Activated naive CD4-positive, alpha-beta T cell treated with anti-CD3 and anti-CD28 coated beads, Interleukin-2, amount 50 U/mL, for 24 hours (primary cell): ENCODE data around the gene TMEM41A.

ENCODE experiments used
- H3K27ac Mint-ChIP-seq: one replicate; pipeline ENCODE4 v1.8.0; 2021; ENCODE audit warnings: mild to moderate bottlenecking, mixed read lengths
- H3K27me3 Mint-ChIP-seq: one replicate; pipeline ENCODE4 v1.8.0; 2021; ENCODE audit warnings: mixed read lengths
- H3K36me3 Mint-ChIP-seq: one replicate; pipeline ENCODE4 v1.8.0; 2021; ENCODE audit warnings: mixed read lengths
- H3K4me1 Mint-ChIP-seq: one replicate; pipeline ENCODE4 v1.8.0; 2021; ENCODE audit warnings: mixed read lengths
- H3K4me3 Mint-ChIP-seq: one replicate; pipeline ENCODE4 v1.8.0; 2021; ENCODE audit warnings: mild to moderate bottlenecking, mixed read lengths
- H3K9me3 Mint-ChIP-seq: one replicate; pipeline ENCODE4 v1.8.0; 2021; ENCODE audit warnings: mixed read lengths

The TMEM41A gene

DNA sequence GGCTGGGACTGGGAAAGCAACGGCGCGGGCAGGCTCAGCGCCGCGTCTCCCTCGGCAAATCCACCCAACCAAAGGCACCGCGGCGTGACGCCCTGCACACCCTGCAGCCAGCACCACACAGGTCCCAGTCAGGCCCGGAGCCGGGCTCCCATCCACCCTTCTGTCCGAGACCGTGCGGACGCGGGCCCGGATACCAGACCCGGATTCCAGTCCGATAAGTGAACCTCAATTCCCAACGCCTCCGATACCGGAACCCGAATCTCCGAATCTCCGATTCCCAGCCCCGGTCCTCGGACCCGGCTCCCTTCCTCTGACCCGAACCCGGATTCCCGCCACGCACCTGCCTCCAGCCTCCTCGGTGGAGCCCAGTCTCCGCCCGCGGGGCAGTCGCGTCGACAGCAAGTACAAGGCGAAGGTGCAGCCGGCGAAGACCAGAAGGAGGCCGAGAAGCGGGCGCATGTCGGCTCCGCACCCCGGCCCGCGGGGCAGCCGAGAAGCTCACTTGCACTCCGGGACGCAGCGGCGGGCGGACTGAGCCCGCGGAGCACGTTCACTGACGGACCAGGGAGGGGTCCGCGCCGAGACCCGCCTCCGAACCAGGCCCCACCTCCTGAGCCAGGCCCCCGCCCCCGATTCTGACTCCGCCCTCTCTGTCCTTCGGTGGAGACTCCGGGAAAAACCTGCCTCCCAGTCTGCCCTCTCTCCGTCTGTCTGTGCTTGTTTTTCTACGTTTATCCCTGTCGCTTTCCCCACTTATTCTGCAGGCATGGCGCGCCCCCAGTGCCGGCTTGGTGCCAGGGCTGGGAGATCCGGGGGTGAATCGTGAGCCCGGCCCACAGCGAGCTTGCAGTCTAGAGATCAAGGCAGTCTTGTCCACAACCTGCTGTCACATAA lies at the start of gene TMEM41A:
Gene TMEM41A, minus strand, starts transcription at position 533 of the 894 bp plus-strand sequence. Its CDS starts 74 bp downstream, at position 459.
- peaks cover 7% of the 10 kb centered on the region for H3K36me3 Mint-ChIP-seq
- H3K9me3 Mint-ChIP-seq: no peaks in the 10 kb centered on the region
- peaks cover 33% of the 10 kb centered on the region for H3K4me1 Mint-ChIP-seq
- H3K27me3 Mint-ChIP-seq: no peaks in the 10 kb centered on the region
- peak within 1 kb of the TSS; percentile 95 for H3K27ac Mint-ChIP-seq
- peak within 1 kb of the TSS; percentile 97 for H3K4me3 Mint-ChIP-seq

GRCh38 chr3:185540695-185541094 lies 41.9 kb upstream of the TMEM41A start:
- Mint-ChIP-seq H3K27me3 (no peaks in the 10 kb centered on the region), H3K4me3 (no peak overlapping the region), H3K9me3 (no peaks in the 10 kb centered on the region), H3K4me1 (peaks cover 6% of the 10 kb centered on the region), H3K36me3 (no peaks in the 10 kb centered on the region), H3K27ac (no peak overlapping the region)

- Mint-ChIP-seq H3K27ac (no peak overlapping the region), H3K4me1 (peaks cover 6% of the 10 kb centered on the region), H3K27me3 (no peaks in the 10 kb centered on the region), H3K9me3 (no peaks in the 10 kb centered on the region), H3K4me3 (no peak overlapping the region), H3K36me3 (no peaks in the 10 kb centered on the region)
These were observed 41.1 kb upstream of the TMEM41A start for GRCh38 chr3:185539934-185540333.

GRCh38 chr3:185537369-185537970 lies 38.6 kb upstream of the TMEM41A start:
- Mint-ChIP-seq H3K27ac (no peak overlapping the region), H3K27me3 (no peaks in the 10 kb centered on the region), H3K36me3 (no peaks in the 10 kb centered on the region), H3K4me1 (peaks cover 6% of the 10 kb centered on the region), H3K9me3 (no peaks in the 10 kb centered on the region), H3K4me3 (no peak overlapping the region)

- Mint-ChIP-seq H3K4me1 (peaks cover 6% of the 10 kb centered on the region), H3K9me3 (no peaks in the 10 kb centered on the region), H3K4me3 (no peak overlapping the region), H3K27ac (no peak overlapping the region), H3K36me3 (no peaks in the 10 kb centered on the region), H3K27me3 (no peaks in the 10 kb centered on the region)
These were observed 35.7 kb upstream of the TMEM41A start for GRCh38 chr3:185534511-185534910.

DNA sequence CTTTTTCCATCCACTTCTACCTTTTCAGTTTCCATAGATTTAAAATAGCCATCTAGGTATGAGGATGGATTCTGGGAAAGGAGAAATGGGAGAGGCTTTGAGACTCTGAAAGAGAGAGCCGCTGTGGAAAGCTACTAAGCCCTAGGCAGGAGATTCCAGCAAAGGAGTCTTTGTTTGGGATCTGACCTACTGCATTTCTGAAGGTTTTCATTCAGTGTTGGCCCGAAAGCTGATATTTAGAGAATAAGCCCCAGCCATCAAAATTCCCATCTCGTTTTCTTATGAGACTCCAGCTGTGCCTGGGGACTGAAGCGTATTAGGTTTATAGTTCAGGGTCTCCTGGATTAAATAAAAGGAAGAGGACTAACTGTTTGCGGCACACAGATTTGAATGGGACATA lies 34.1 kb upstream of the TMEM41A start:
- H3K4me3 Mint-ChIP-seq: no peak overlapping the region
- H3K9me3 Mint-ChIP-seq: no peaks in the 10 kb centered on the region
- no peaks in the 10 kb centered on the region for H3K36me3 Mint-ChIP-seq
- no peaks in the 10 kb centered on the region for H3K27me3 Mint-ChIP-seq
- peaks cover 6% of the 10 kb centered on the region for H3K4me1 Mint-ChIP-seq
- H3K27ac Mint-ChIP-seq: no peak overlapping the region

DNA sequence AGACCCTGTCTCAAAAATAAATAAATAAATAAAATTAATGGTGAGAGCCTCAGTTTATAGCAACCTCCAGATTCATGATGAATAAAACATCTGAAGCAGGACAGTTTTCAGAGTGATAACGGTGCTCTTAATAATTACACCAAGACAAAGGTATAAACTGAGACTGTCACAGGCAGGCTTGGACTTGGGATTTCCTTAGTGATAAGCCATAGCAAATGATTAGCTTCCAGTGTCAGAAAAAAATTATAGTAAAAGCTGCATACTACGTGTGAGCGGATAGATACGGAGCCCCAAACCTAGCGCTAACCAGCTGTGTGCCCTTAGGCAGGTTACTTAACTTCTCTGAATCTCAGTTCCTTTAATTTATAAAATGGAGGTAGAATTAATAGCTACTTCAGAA lies 32.0 kb upstream of the TMEM41A start:
- Mint-ChIP-seq H3K9me3 (no peaks in the 10 kb centered on the region), H3K27ac (no peak overlapping the region), H3K4me3 (no peak overlapping the region), H3K4me1 (no peaks in the 10 kb centered on the region), H3K27me3 (peaks cover 3% of the 10 kb centered on the region), H3K36me3 (no peaks in the 10 kb centered on the region)

DNA sequence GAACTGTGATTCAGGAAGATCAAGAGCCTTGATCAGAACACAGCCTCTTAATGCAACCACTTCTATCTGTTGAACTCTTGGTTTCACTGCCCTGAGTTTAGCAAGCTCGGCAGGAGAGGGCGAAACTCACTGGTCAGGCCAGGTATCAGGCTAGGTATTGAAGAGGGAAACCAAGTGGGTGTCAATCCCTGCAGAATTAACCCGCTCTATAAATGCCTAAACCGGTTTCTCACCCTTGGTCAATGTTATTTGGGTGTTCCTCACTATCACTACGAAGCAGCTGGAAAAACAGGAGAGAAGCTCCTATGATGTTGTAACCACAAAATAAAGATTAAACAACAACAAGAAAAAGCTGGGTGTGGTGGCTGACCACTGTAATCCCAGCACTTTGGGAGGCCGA lies 29.7 kb upstream of the TMEM41A start:
- Mint-ChIP-seq H3K36me3 (no peaks in the 10 kb centered on the region), H3K4me1 (no peaks in the 10 kb centered on the region), H3K27me3 (peaks cover 11% of the 10 kb centered on the region), H3K9me3 (no peaks in the 10 kb centered on the region), H3K27ac (no peak overlapping the region), H3K4me3 (no peak overlapping the region)

DNA sequence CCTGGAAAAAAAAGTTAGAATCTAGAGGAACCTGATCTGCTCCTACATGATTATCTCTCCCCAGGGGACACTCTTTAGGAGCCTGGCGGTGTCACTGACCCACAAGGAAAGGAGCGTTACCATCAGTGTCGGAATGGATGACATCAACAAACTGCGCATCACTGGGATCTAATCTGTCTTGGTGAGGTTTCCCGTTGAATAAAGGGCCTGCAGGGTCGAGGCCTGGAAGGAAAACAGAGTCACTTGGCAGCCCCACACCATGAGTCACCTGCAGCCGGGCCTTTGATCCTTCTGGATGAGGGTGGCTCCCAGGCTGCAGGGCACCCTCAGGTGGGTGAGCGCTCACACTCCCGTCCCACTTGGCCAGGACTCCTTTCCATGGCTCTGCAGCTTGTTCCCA lies 28.5 kb upstream of the TMEM41A start:
- H3K27ac Mint-ChIP-seq: no peak overlapping the region
- no peaks in the 10 kb centered on the region for H3K36me3 Mint-ChIP-seq
- no peak overlapping the region for H3K4me3 Mint-ChIP-seq
- peaks cover 11% of the 10 kb centered on the region for H3K27me3 Mint-ChIP-seq
- H3K4me1 Mint-ChIP-seq: no peaks in the 10 kb centered on the region
- no peaks in the 10 kb centered on the region for H3K9me3 Mint-ChIP-seq

- H3K27ac Mint-ChIP-seq: no peak overlapping the region
- H3K36me3 Mint-ChIP-seq: no peaks in the 10 kb centered on the region
- no peaks in the 10 kb centered on the region for H3K9me3 Mint-ChIP-seq
- H3K4me3 Mint-ChIP-seq: no peak overlapping the region
- peaks cover 13% of the 10 kb centered on the region for H3K27me3 Mint-ChIP-seq
- H3K4me1 Mint-ChIP-seq: no peaks in the 10 kb centered on the region
These were observed 27.6 kb upstream of the TMEM41A start for GRCh38 chr3:185526349-185526951.

DNA sequence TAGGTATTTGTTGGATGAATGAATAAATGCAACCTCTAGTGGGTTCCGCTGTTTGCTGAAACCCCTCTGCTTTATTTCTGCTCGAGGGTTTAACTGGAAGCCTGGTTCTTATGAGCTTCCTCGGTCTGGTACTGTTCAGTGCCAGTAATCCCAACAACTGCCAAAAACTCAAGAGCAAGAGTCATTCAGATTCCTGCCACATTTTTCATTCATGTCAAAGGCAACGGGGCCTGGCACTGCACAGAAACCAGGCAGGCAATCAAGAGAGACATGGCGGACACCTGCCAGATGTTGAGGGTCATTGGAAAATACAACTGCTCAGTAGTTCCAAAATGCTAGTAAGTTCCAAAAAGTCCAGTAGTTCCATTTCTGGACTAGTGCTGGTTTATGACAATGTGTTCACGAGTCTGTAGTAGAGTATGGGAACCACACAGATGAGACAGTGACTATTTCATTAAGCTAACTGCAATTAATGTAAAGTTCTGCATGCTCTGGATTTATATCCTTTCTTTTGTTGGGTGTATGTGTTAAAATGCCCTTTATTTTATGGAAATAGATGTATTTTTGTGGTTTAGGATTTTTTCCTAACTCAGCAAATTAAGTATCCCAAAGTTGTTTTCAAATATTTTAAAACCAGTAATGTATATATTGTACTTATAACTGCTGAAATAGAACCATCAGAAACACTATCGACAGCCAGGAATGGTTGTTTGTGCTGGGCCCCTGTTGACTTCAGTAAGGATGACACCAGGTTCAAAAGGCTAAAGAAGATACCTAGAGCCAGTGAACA lies 22.7 kb upstream of the TMEM41A start:
- Mint-ChIP-seq H3K36me3 (no peaks in the 10 kb centered on the region), H3K27ac (no peak overlapping the region), H3K4me3 (no peak overlapping the region), H3K9me3 (no peaks in the 10 kb centered on the region), H3K27me3 (peaks cover 19% of the 10 kb centered on the region), H3K4me1 (no peaks in the 10 kb centered on the region)

DNA sequence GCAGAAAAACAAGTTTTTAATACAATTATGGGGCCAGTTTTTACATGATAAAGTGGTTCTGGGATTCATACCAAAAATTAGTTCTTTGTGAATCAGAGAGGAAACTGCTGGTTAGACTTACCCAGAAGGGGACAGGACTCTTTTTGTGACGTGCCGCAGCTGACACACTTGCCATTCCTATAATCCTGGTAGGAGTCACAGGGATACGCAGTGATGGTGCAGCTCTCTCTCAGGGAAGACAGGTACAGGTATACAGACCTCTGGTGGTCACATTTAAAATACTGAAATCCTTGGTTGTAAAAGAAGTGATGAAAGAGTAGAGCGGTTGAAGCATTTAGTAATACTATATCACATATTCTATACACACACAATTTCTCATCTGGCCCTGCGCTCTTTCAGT lies 20.2 kb upstream of the TMEM41A start:
- H3K27ac Mint-ChIP-seq: no peak overlapping the region
- no peaks in the 10 kb centered on the region for H3K4me1 Mint-ChIP-seq
- H3K4me3 Mint-ChIP-seq: no peak overlapping the region
- H3K36me3 Mint-ChIP-seq: no peaks in the 10 kb centered on the region
- peaks cover 10% of the 10 kb centered on the region for H3K27me3 Mint-ChIP-seq
- no peaks in the 10 kb centered on the region for H3K9me3 Mint-ChIP-seq

- no peaks in the 10 kb centered on the region for H3K9me3 Mint-ChIP-seq
- no peaks in the 10 kb centered on the region for H3K36me3 Mint-ChIP-seq
These were observed 18.7 kb upstream of the TMEM41A start for GRCh38 chr3:185517387-185518130.

DNA sequence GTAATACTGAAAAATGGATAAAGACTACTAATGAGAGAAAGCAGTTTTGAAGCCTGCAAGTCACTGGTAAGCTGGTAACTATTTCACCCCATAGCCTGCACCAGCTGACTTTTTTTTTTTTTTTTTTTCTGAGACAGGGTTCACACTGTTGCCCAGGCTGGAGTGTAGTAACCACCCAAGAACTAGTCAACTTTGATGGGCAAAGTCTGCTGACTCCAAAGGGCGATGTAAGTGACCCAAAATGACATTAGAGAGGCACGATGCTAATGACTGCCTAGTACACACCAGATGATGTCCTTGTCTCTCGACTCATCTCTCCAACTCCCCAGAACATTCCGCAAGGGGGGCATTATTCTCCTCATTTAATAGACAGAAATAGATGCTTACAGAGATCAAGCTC lies 12.9 kb upstream of the TMEM41A start:
- no peak overlapping the region for H3K27ac Mint-ChIP-seq
- H3K36me3 Mint-ChIP-seq: no peaks in the 10 kb centered on the region
- no peaks in the 10 kb centered on the region for H3K9me3 Mint-ChIP-seq
- H3K4me3 Mint-ChIP-seq: no peak overlapping the region
- no peaks in the 10 kb centered on the region for H3K4me1 Mint-ChIP-seq
- peaks cover 2% of the 10 kb centered on the region for H3K27me3 Mint-ChIP-seq

More at GRCh38 chr3:185517387-185518130, 18.7 kb upstream of the TMEM41A start:
- Mint-ChIP-seq H3K27me3 (peaks cover 9% of the 10 kb centered on the region), H3K4me1 (no peaks in the 10 kb centered on the region), H3K4me3 (no peak overlapping the region), H3K27ac (no peak overlapping the region)
